ENCODE data around the gene C2orf15.

GRCh38 chr2:99139003-99139402 lies 2.5 kb upstream of the C2orf15 start:
- TF ChIP-seq REST (IDR thresholded peaks at IDR 0.05; ENCODE audit: borderline replicate concordance), result no peak
- TF ChIP-seq CTCF (IDR thresholded peaks at IDR 0.05; ENCODE audit: poor library complexity, severe bottlenecking), result no peak
